ENCODE data around the gene NLK.
"Not testable (repeated sequence)": the region's sequence is repeated elsewhere in the genome, so short reads cannot be mapped to it uniquely, and the experiment has no call there.

The NLK gene

DNA sequence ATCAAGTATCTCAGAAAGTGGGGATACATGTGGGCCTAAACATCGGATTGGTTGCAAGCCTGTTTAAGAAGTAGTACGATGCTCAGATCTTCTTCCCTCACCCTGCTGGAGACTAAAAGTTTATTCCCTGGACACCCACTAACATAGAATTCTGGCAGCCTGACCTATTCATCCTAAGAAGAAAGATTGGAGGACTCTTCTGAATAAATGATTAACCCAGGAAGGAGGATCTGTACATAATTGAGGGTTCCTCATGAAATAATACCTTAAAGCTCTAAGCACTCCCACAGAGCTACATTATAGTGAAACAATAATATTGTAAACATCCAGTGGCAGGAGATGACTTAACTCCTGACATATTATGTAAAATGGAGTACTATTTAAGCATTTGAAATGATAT is 111.7 kb downstream of the NLK start:
- DNase-seq (ENCODE audit: extremely low spot score) = no peak
- TF ChIP-seq L3MBTL2 (conservative IDR thresholded peaks at IDR 0.05) (no peak), ZNF384 (IDR thresholded peaks at IDR 0.05) (no peak), ARNT (IDR thresholded peaks at IDR 0.05) (no peak), FOXM1 (IDR thresholded peaks at IDR 0.05; ENCODE audit: borderline replicate concordance) (no peak), FOXA1 (IDR thresholded peaks at IDR 0.05) (no peak), ELF4 (IDR thresholded peaks at IDR 0.05) (no peak)
- TF ChIP-seq, protein P1, sequence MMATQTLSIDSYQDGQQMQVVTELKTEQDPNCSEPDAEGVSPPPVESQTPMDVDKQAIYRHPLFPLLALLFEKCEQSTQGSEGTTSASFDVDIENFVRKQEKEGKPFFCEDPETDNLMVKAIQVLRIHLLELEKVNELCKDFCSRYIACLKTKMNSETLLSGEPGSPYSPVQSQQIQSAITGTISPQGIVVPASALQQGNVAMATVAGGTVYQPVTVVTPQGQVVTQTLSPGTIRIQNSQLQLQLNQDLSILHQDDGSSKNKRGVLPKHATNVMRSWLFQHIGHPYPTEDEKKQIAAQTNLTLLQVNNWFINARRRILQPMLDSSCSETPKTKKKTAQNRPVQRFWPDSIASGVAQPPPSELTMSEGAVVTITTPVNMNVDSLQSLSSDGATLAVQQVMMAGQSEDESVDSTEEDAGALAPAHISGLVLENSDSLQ (IDR thresholded peaks at IDR 0.05) = no peak
- ChIA-PET CTCF (no interaction called here), POLR2A (no interaction called here)

DNA sequence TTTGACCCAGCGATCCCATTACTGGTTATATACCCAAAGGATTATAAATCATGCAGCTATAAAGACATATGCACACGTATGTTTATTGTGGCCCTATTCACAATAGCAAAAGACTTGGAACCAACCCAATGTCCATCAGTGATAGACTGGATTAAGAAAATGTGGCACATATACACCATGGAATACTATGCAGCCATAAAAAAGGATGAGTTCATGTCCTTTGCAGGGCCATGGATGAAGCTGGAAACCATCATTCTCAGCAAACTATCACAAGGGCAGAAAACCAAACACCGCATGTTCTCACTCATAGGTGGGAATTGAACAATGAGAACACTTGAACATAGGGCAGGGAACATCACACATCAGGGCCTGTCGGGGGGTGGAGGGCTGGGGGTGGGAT is 112.9 kb downstream of the NLK start:
- POLR2A ChIA-PET; CTCF ChIA-PET; DNase-seq (ENCODE audit: extremely low spot score): not testable (repeated sequence)

DNA sequence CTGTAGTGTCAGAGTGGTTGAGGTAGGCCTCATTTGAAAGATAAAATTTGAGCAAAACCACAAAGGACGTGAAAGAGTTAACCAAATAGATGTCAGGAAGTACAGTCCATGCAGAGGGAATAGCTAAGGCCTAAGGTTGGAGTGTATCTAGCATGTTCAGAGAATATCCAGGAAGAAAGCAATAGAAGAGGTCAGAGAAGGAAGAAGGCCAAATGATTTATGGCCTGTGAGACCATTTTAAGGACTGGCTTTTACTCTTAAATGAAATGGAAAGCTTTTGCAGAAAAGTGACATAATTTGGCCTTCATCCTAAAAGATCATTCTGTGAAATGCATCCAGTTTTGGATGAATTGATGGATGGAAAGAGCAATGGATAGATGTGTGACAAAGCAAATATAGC is 116.5 kb downstream of the NLK start:
- ChIA-PET CTCF (no interaction called here), POLR2A (no interaction called here)
- no peak for DNase-seq (ENCODE audit: extremely low spot score)
- TF ChIP-seq TARDBP (IDR thresholded peaks at IDR 0.05) (no peak), SP1 (IDR thresholded peaks at IDR 0.05) (no peak), NFRKB (IDR thresholded peaks at IDR 0.05) (no peak), CTBP1 (IDR thresholded peaks at IDR 0.05; ENCODE audit: borderline replicate concordance) (no peak), BHLHE40 (IDR thresholded peaks at IDR 0.05; ENCODE audit: borderline replicate concordance) (no peak), ARNT (IDR thresholded peaks at IDR 0.05) (no peak), SUZ12 (IDR thresholded peaks at IDR 0.05) (no peak), FOXA1 (IDR thresholded peaks at IDR 0.05) (no peak)
- TF ChIP-seq, protein P1 (IDR thresholded peaks at IDR 0.05) = peak; percentile 37

DNA sequence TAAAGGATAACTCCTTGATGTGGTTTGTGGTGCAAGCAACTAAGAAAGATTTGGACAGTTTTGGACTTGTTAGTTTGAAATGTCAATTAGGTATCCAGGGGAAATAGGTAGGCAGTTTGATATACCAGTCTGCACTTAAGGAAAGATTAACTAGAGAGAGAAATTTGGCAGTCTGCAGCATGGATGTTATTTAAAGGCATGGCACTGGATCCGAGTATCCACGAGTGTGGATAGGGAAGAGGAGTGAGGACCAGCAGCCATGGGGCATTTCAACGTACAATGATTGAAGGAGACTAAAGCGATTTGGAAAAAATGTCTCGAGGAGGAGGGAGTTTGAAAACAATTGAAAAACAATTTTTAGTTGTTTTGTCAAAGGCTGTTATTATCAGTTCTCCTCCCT is 117.4 kb downstream of the NLK start:
- POLR2A ChIA-PET = no interaction called here

DNA sequence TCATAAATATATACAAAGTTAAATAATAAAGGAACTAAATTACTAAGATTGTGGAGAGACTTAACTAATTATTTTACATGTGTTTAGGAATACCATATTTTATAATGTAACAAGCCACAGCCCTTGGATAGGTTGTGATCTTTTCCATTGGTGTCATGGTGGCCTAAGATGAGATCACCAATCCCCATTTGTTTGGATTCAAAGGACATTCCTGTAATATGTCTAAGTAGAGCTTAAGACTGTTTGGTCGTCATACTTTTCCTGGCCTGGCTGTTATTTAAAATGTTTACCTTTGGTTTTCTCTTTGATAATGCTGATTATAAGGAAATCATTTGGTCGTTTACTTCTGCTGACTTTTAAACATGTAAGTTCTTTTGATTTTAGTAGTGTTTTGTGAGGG is 118.1 kb downstream of the NLK start:
- ChIA-PET CTCF (no interaction called here), POLR2A (no interaction called here)

More for the DNA sequence above, 117.4 kb downstream of the NLK start:
- no peak for TF ChIP-seq FOXA1 (IDR thresholded peaks at IDR 0.05)
- DNase-seq (ENCODE audit: extremely low spot score) = no peak
- CTCF ChIA-PET = no interaction called here

DNA sequence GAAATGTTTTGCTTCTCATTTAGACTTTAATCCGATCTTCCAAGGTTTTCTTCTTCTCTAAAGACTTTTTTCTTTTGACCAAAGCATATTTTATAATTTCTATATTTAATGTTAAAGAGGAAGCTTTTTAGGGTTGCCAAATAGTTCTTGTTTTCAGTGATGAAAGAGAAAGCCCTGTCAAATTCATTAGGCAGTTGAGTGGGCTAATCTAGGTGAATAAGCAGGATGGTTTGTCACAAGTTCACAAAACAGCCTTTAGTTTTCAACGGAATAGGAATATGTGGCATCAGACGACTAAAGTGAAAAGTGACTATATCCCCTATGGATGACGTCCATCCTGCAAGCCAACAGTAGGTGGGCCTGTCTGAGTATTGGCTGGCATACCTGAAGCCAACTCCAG is 118.8 kb downstream of the NLK start:
- CTCF ChIA-PET = interaction anchor here (0.6 kb wide), 1 partner anchor 36 kb away, joined by 6 read pairs; no protein-coding TSS in a partner anchor

More for the DNA sequence above, 118.1 kb downstream of the NLK start:
- TF ChIP-seq TARDBP (IDR thresholded peaks at IDR 0.05) = no peak
- no peak for TF ChIP-seq BHLHE40 (IDR thresholded peaks at IDR 0.05; ENCODE audit: borderline replicate concordance)
- TF ChIP-seq ELF4 (IDR thresholded peaks at IDR 0.05) = no peak
- TF ChIP-seq CTBP1 (IDR thresholded peaks at IDR 0.05; ENCODE audit: borderline replicate concordance) = no peak
- no peak for TF ChIP-seq L3MBTL2 (conservative IDR thresholded peaks at IDR 0.05)
- TF ChIP-seq FOXK2 (IDR thresholded peaks at IDR 0.05) = no peak
- no peak for DNase-seq (ENCODE audit: extremely low spot score)

DNA sequence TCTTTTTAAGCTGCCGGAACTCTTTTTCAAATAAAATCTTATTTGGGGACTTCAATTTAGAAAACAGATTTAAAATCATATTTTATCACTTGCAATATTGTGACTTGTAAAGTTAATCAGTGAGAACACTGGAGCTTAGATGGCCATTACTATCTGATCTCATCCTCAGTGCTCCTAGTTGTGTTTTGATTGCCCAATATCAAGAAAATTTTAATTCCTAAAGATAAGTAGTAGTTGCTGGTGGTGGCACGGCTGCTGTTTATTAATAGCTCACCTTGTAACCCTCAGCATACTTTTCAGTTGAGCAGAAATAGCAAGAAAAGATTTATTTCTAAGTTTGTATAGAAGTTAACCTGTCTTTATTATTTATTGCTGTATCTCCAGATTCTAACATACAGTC is 124.0 kb downstream of the NLK start:
- no peak for TF ChIP-seq NFRKB (IDR thresholded peaks at IDR 0.05)
- TF ChIP-seq, protein P1 (IDR thresholded peaks at IDR 0.05) = no peak
- TF ChIP-seq TARDBP (IDR thresholded peaks at IDR 0.05) = no peak
- CTCF ChIA-PET = no interaction called here
- POLR2A ChIA-PET = no interaction called here
- DNase-seq (ENCODE audit: extremely low spot score) = no peak

More for the DNA sequence above, 118.8 kb downstream of the NLK start:
- DNase-seq (ENCODE audit: extremely low spot score) = no peak
- TF ChIP-seq NFRKB (IDR thresholded peaks at IDR 0.05) (no peak), FOXK2 (IDR thresholded peaks at IDR 0.05) (no peak), LEF1 (IDR thresholded peaks at IDR 0.05; ENCODE audit: borderline replicate concordance) (no peak), FOXM1 (IDR thresholded peaks at IDR 0.05; ENCODE audit: borderline replicate concordance) (no peak), TARDBP (IDR thresholded peaks at IDR 0.05) (no peak), L3MBTL2 (conservative IDR thresholded peaks at IDR 0.05) (no peak), ELF4 (IDR thresholded peaks at IDR 0.05) (no peak), ZNF384 (IDR thresholded peaks at IDR 0.05) (no peak), HDGF (IDR thresholded peaks at IDR 0.05; ENCODE audit: borderline replicate concordance) (no peak)
- TF ChIP-seq, protein P1 (IDR thresholded peaks at IDR 0.05) = no peak
- POLR2A ChIA-PET = no interaction called here

Data from HEK293T (cell line).